GM12878 (cell line): ENCODE data around the gene CCDC70. TPM values are rescaled to one million over a fixed set of nuclear protein-coding genes. Genes with fewer than 3 reads are reported as not detected.

Experiments used
- ATAC-seq: fragments of 200-7000 bp; cut with Tn5 transposase; 3 replicates; pipeline ENCODE4 v1.9.1; 2020; ENCODE audit warnings: mild to moderate bottlenecking, moderate library complexity
- BruUV-seq: library from RNA; stranded (reverse); fragments of 400-500 nt; replicated peaks from 2 replicates; lab custom pipeline; 2021; lab: Mats Ljungman, UMichigan
- CTCF ChIA-PET: fragments of 300-600 bp; sonication (Branson Sonifier 250); formaldehyde crosslinking; extraction: SDS; loops from one replicate; lab custom pipeline; 2021; ENCODE audit warnings: inconsistent platforms; lab: Yijun Ruan, JAX
- POLR2A ChIA-PET: fragments of 350-600 bp; formaldehyde crosslinking; extraction: SDS; loops from one replicate; lab custom pipeline; 2021; ENCODE audit warnings: inconsistent platforms; lab: Charles Lee
- RAD21 ChIA-PET: fragments of 300-600 bp; sonication (Branson Sonifier 250); formaldehyde crosslinking; loops from one replicate; lab custom pipeline; 2023; ENCODE audit warnings: antibody characterized with exemption; ENCODE audit not compliant: unreplicated experiment; lab: Charles Lee
- SMC1A ChIA-PET: fragments of 300-600 bp; sonication (Branson Sonifier 250); formaldehyde crosslinking; loops from one replicate; lab custom pipeline; 2023; ENCODE audit not compliant: unreplicated experiment, uncharacterized antibody; lab: Charles Lee
- DNase-seq: peaks from one replicate; pipeline ENCODE4 v3.0.0-alpha.2; 2011; ENCODE audit warnings: low read depth, low spot score
- FAIRE-seq: peaks from 3 replicates; lab custom pipeline; 2011; peaks lifted over from hg19 to GRCh38; lab: Jason Lieb, UNC
- H2AFZ ChIP-seq: 2 replicates; pipeline ENCODE4 v1.6.0; 2011; ENCODE audit warnings: low read depth, low read length, control low read depth; ENCODE audit not compliant: control insufficient read depth
- H3K27ac ChIP-seq: 2 replicates; pipeline ENCODE4 v1.5.1; 2011; ENCODE audit warnings: control low read depth; ENCODE audit not compliant: control insufficient read depth, insufficient read depth
- H3K27me3 ChIP-seq, 2 experiments: replicated peaks in 1 of 2; 2 replicates each; pipeline versions ENCODE4 v1.6.0 to v1.6.1; 2011; ENCODE audit warnings: low read length in 1 of 2; ENCODE audit not compliant: control insufficient read depth in 2 of 2, insufficient read depth in 2 of 2
- H3K36me3 ChIP-seq, 2 experiments: 2 replicates each; pipeline ENCODE4 v1.5.1; 2011; ENCODE audit warnings: low read length in 1 of 2; ENCODE audit not compliant: control insufficient read depth in 2 of 2, insufficient read depth in 2 of 2
- H3K4me1 ChIP-seq: 2 replicates; pipeline ENCODE4 v1.6.1; 2011; ENCODE audit warnings: mild to moderate bottlenecking, low read length, moderate library complexity, mixed read lengths; ENCODE audit not compliant: control insufficient read depth, insufficient read depth
- H3K4me2 ChIP-seq: 2 replicates; pipeline ENCODE4 v1.6.0; 2011; ENCODE audit warnings: control low read depth; ENCODE audit not compliant: control insufficient read depth, insufficient read depth
- H3K4me3 ChIP-seq: fragments of 200-600 bp; sonication (generic); 2 replicates; pipeline ENCODE4 v1.5.1; 2016
- H3K79me2 ChIP-seq: 2 replicates; pipeline ENCODE4 v1.6.0; 2011; ENCODE audit warnings: low read length; ENCODE audit not compliant: control insufficient read depth, insufficient read depth
- H3K9ac ChIP-seq: 2 replicates; pipeline ENCODE4 v1.8.0; 2011; ENCODE audit warnings: low read length, control low read depth, mixed read lengths; ENCODE audit not compliant: control insufficient read depth, insufficient read depth
- H3K9me3 ChIP-seq: replicated peaks from 3 replicates; pipeline ENCODE4 v1.5.1; 2011; ENCODE audit warnings: mild to moderate bottlenecking, low read length; ENCODE audit not compliant: control insufficient read depth, insufficient read depth
- H4K20me1 ChIP-seq: 2 replicates; pipeline ENCODE4 v1.6.0; 2011; ENCODE audit not compliant: control insufficient read depth, insufficient read depth
- CHD2 ChIP-seq: IDR thresholded peaks from 2 replicates; pipeline ENCODE4 v1.6.1; 2011; ENCODE audit warnings: low read depth, low read length, improper control_type of control experiment, borderline replicate concordance
- ESRRA ChIP-seq: IDR thresholded peaks from 2 replicates; pipeline ENCODE4 v1.6.1; 2012; ENCODE audit warnings: mild to moderate bottlenecking, low read length, improper control_type of control experiment
- NR2C1 ChIP-seq: fragments of 450-650 bp; IDR thresholded peaks from 2 replicates; pipeline ENCODE4 v1.6.1; 2017; ENCODE audit warnings: antibody characterized with exemption, mild to moderate bottlenecking, moderate library complexity
- POLR2AphosphoS5 ChIP-seq: IDR thresholded peaks from 2 replicates; pipeline ENCODE4 v1.6.1; 2011; ENCODE audit warnings: mild to moderate bottlenecking, low read length, inconsistent platforms
- RBBP5 ChIP-seq: fragments of 200-600 bp; sonication (generic); conservative IDR thresholded peaks from 2 replicates; pipeline ENCODE4 v1.6.1; 2016
- SMC3 ChIP-seq: IDR thresholded peaks from 2 replicates; pipeline ENCODE4 v1.6.1; 2011; ENCODE audit warnings: low read length, improper control_type of control experiment, borderline replicate concordance
- SREBF1 ChIP-seq: IDR thresholded peaks from 2 replicates; pipeline ENCODE4 v1.6.1; 2012; ENCODE audit warnings: mild to moderate bottlenecking, low read length
- STAT3 ChIP-seq: IDR thresholded peaks from 2 replicates; pipeline ENCODE4 v1.6.1; 2011; ENCODE audit warnings: low read depth, low read length, improper control_type of control experiment
- SUPT20H ChIP-seq: IDR thresholded peaks from 2 replicates; pipeline ENCODE4 v1.6.1; 2011; ENCODE audit warnings: low read depth, mild to moderate bottlenecking, low read length, moderate library complexity, borderline replicate concordance; ENCODE audit not compliant: control insufficient read depth
- TAF1 ChIP-seq: IDR thresholded peaks from 2 replicates; pipeline ENCODE4 v1.6.1; 2011; ENCODE audit warnings: mild to moderate bottlenecking, low read depth, low read length, borderline replicate concordance
- ZNF24 ChIP-seq: fragments of 450-650 bp; IDR thresholded peaks from 2 replicates; pipeline ENCODE4 v1.6.1; 2017; ENCODE audit warnings: antibody characterized with exemption, mild to moderate bottlenecking
- WGBS: methylation state at CpG from one replicate; pipeline ENCODE4 v1.1.6; 2016; ENCODE audit warnings: low lambda C conversion rate; ENCODE audit not compliant: insufficient replicate concordance, insufficient coverage; ENCODE audit errors: missing lambda C conversion rate; 5-methylcytosine and 5-hydroxymethylcytosine counted together
- in situ Hi-C: fragments of 300-500 bp; cut with MboI; formaldehyde crosslinking; loops from 9 replicates; pipeline ENCODE4 v1.14.3; 2018; ENCODE audit warnings: mixed read lengths
- intact Hi-C: fragments of 100-400 bp; cut with micrococcal nuclease; formaldehyde crosslinking; loops from one replicate; pipeline ENCODE4 v1.14.2; 2022; ENCODE audit not compliant: unreplicated experiment
- polyA plus RNA-seq, 11 experiments: library from polyadenylated mRNA; depleted of rRNA in 4 of 11; unstranded in 6 of 11; stranded (reverse) in 5 of 11; fragments of >200 nt; fragmentation: Nextera tagmentation in 4 of 11; fragmentation: Illumina TruSeq in 1 of 11; extraction: Ambion mirVana in 4 of 11; extraction: Trizol in 1 of 11; gene quantifications; 1 replicate in 1 of 11; 2 replicates in 10 of 11; pipeline versions ENCODE4 v1.2.1 to v1.2.3, GENCODE V29; 2011 to 2016; ENCODE audit warnings: inconsistent platforms in 2 of 11, missing spikeins in 2 of 11, low read depth in 1 of 11
- total RNA-seq, 4 experiments: library from RNA; depleted of rRNA in 3 of 4; stranded (reverse); fragments of >200 nt in 3 of 4; fragmentation: Illumina TruSeq in 1 of 4; extraction: Trizol in 1 of 4; gene quantifications; 2 replicates each; pipeline versions ENCODE4 v1.2.1 to v1.2.3, GENCODE V29; 2013 to 2021
- TF ChIP-seq, protein P1 (sequence below), 3 experiments: IDR thresholded peaks in 2 of 3; conservative IDR thresholded peaks in 1 of 3; 2 replicates each; pipeline ENCODE4 v1.5.1; 2011; ENCODE audit warnings: low read depth in 3 of 3, low read length in 3 of 3, mild to moderate bottlenecking in 3 of 3, control low read depth in 2 of 3, moderate library complexity in 2 of 3, inconsistent platforms in 1 of 3, mixed read lengths in 1 of 3; ENCODE audit not compliant: control insufficient read depth in 2 of 3, insufficient read depth in 1 of 3; ENCODE audit errors: extremely low read depth in 1 of 3

Gene CCDC70
- total and polyA plus RNA-seq, 10 of the 15 experiments (the other 5 are each of a cell fraction or from before 2014, with no cell fraction given) = not detected

DNA sequence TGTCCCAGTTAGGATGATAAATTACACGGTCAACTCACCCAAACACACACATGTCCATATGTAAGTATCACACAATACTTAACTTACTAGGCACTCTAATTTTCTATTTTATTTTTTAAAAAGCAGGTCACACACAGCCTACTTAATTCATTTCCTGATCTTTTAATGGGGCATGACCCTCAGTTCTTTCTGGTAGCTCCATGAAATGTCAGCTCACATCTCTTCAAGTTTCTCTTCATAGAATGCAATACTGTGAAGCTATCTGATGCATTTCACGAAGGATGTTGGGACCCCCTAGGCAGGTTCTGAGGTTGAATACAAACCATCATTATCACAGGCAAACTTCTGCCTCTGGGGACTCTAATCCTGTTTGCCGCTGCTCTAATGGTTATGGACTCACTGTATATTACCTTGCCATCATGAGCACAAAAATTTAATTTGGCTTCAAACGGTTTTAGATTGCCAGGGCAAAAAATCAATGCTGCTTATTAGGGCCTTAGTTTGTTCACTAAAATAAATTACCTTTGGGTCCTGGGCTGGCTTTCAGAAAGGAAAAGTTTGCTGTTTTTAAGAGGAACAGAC lies 41.7 kb upstream of the CCDC70 start:
- ATAC-seq (no peak), FAIRE-seq (no peak), DNase-seq (no peak)
- H3K9me3 ChIP-seq = no peaks in the 10 kb centered on the region
- no peak overlapping the region for H3K9ac ChIP-seq
- H4K20me1 ChIP-seq = no peaks in the 10 kb centered on the region
- no peaks in the 10 kb centered on the region for H3K27me3 ChIP-seq
- no peaks in the 10 kb centered on the region for H3K79me2 ChIP-seq
- H3K4me1 ChIP-seq = peaks cover 26% of the 10 kb centered on the region
- no peaks in the 10 kb centered on the region for H3K36me3 ChIP-seq
- POLR2A ChIA-PET = interaction anchor here (0.6 kb wide), 2 partner anchors 19 to 1763 kb away, joined by 3 to 6 read pairs; no protein-coding TSS in a partner anchor
- no peak overlapping the region for H3K4me3 ChIP-seq
- no peak overlapping the region for H2AFZ ChIP-seq
- CTCF ChIA-PET = interaction anchor here (0.9 to 6.3 kb wide), 8 partner anchors 8 to 308 kb away, joined by 3 to 44 read pairs (median 5); partner anchors contain the start of gene TMEM272
- H3K27ac ChIP-seq = no peak overlapping the region
- TF ChIP-seq RBBP5 (no peak), ESRRA (no peak), NR2C1 (no peak), POLR2AphosphoS5 (no peak), SREBF1 (no peak), ZNF24 (no peak), STAT3 (no peak), CHD2 (no peak), SMC3 (no peak), TAF1 (no peak), SUPT20H (no peak)
- TF ChIP-seq, protein P1, sequence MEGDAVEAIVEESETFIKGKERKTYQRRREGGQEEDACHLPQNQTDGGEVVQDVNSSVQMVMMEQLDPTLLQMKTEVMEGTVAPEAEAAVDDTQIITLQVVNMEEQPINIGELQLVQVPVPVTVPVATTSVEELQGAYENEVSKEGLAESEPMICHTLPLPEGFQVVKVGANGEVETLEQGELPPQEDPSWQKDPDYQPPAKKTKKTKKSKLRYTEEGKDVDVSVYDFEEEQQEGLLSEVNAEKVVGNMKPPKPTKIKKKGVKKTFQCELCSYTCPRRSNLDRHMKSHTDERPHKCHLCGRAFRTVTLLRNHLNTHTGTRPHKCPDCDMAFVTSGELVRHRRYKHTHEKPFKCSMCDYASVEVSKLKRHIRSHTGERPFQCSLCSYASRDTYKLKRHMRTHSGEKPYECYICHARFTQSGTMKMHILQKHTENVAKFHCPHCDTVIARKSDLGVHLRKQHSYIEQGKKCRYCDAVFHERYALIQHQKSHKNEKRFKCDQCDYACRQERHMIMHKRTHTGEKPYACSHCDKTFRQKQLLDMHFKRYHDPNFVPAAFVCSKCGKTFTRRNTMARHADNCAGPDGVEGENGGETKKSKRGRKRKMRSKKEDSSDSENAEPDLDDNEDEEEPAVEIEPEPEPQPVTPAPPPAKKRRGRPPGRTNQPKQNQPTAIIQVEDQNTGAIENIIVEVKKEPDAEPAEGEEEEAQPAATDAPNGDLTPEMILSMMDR (IDR thresholded peaks at IDR 0.05 in 2 of 3, conservative IDR thresholded peaks at IDR 0.05 in 1 of 3; ENCODE audit: control insufficient read depth in 2 of 3, extremely low read depth in 1 of 3, insufficient read depth in 1 of 3, low read depth in 3 of 3, low read length in 3 of 3) = no peak
- no peak overlapping the region for H3K4me2 ChIP-seq
- no TSS peak for BruUV-seq
- SMC1A ChIA-PET = interaction anchor here (0.6 to 4.9 kb wide), 8 partner anchors 9 to 366 kb away, joined by 3 to 36 read pairs (median 4); no protein-coding TSS in a partner anchor
- in situ Hi-C loops = no loop called here
- WGBS = 81% methylated on average over 4 of the region's 4 CpGs
- intact Hi-C loops = no loop called here
- RAD21 ChIA-PET = interaction anchor here (1.2 to 1.9 kb wide), 3 partner anchors 8 to 367 kb away, joined by 4 to 7 read pairs (median 4); partner anchors contain the start of gene INTS6
